ENCODE results near the gene ITIH1. TPM values are rescaled to one million over a fixed set of nuclear protein-coding genes. Genes with fewer than 3 reads are reported as not detected.

The ITIH1 gene
- total RNA-seq, 1 experiment from 2014 or later = 0.04 TPM

- no peaks in the 10 kb centered on the region for H3K9me3 ChIP-seq (replicated peaks)
- H3K4me3 ChIP-seq = no peak overlapping the region
- H3K4me1 ChIP-seq = no peaks in the 10 kb centered on the region
- no peaks in the 10 kb centered on the region for H3K27me3 ChIP-seq
- no peak overlapping the region for H3K27ac ChIP-seq
- no peaks in the 10 kb centered on the region for H3K36me3 ChIP-seq
- no peak for DNase-seq
Observed at GRCh38 chr3:52810923-52811322, 33.5 kb downstream of the ITIH1 start.

DNA sequence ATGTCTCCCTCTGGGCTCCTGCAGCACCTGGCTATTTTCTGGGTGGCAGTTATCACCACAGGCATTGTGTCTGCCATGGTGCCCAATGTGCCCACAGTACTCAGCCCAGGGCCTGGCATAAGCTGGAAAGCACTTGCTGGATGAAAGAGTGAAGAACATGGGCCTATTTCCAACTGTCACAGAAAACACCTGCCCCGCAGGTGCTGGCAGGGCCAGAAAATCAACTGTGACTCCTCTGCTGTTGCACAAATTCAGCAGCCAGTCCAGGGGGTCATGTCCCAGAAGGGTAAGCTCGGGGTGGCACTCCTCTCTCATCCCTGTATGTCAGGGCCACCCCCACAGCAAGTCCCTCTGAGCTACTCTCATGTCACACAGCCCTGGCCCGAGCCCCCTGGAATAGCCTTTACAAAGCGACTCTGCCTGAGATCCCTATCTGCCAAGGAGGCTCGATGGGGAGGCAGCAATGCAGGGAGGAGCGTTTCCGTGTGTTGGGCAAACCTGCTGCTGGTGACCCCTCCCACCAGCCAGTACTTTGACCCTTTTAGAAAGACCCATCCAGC lies 34.1 kb downstream of the ITIH1 start:
- no peak for DNase-seq
- Histone ChIP-seq H3K27ac (no peak overlapping the region), H3K9me3 (replicated peaks) (no peaks in the 10 kb centered on the region), H3K36me3 (no peaks in the 10 kb centered on the region), H3K4me1 (no peaks in the 10 kb centered on the region), H3K27me3 (no peaks in the 10 kb centered on the region), H3K4me3 (no peak overlapping the region)

DNA sequence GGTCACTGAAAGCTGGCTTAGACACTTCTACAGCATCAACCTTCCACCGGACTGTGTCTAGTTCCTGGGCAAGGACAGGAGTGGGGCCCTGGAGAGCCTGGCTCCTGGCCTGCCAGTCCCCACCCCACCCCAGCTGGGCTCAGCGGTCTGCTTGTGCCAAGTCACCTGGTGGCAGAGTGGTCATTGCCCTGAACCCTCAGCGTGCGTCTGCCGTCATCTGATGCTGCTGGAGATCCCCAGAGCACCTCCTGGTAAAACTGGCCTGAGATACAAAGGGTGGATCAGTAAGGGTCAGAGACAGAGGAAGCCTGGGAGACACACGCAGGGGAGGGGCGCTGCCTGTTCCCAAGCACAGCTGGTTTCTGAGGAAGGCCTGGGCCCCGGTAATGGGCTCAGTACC lies 36.4 kb downstream of the ITIH1 start:
- no peaks in the 10 kb centered on the region for H3K27me3 ChIP-seq
- no peaks in the 10 kb centered on the region for H3K4me1 ChIP-seq
- H3K27ac ChIP-seq = no peak overlapping the region
- H3K9me3 ChIP-seq (replicated peaks) = no peaks in the 10 kb centered on the region
- DNase-seq = no peak
- no peaks in the 10 kb centered on the region for H3K36me3 ChIP-seq
- H3K4me3 ChIP-seq = no peak overlapping the region

- no peaks in the 10 kb centered on the region for H3K27me3 ChIP-seq
- H3K9me3 ChIP-seq (replicated peaks) = no peaks in the 10 kb centered on the region
- H3K4me3 ChIP-seq = no peak overlapping the region
- no peaks in the 10 kb centered on the region for H3K4me1 ChIP-seq
- H3K27ac ChIP-seq = no peak overlapping the region
- DNase-seq = no peak
- no peaks in the 10 kb centered on the region for H3K36me3 ChIP-seq
Observed at GRCh38 chr3:52816199-52816598, 38.8 kb downstream of the ITIH1 start.

- Histone ChIP-seq H3K36me3 (no peaks in the 10 kb centered on the region), H3K4me3 (no peak overlapping the region), H3K27ac (no peak overlapping the region), H3K9me3 (replicated peaks) (no peaks in the 10 kb centered on the region), H3K27me3 (no peaks in the 10 kb centered on the region), H3K4me1 (no peaks in the 10 kb centered on the region)
- no peak for DNase-seq
Observed at GRCh38 chr3:52816654-52817053, 39.3 kb downstream of the ITIH1 start.

DNA sequence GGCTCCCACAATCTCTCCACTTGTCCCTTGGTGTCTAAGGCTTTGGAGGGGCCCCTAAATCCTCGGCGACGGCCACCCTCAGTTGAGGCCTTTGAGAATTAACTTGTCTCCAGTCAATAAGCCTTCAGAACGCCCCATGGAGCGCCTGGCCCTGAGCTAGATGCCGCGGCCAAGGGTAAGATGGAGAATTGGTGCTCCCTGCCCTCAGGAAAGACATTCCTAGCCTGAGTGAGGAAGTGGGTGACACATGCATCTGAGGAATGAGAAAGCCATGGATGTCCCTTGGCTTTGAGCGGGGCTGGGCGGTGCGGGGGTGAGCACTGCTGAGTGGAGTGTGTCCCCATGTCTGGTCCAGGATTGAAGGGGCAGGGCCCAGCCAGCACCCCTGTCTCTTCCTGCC lies 39.8 kb downstream of the ITIH1 start:
- DNase-seq = no peak
- H3K9me3 ChIP-seq (replicated peaks) = no peaks in the 10 kb centered on the region
- H3K27me3 ChIP-seq = no peaks in the 10 kb centered on the region
- no peaks in the 10 kb centered on the region for H3K4me1 ChIP-seq
- H3K4me3 ChIP-seq = no peak overlapping the region
- no peaks in the 10 kb centered on the region for H3K36me3 ChIP-seq
- H3K27ac ChIP-seq = no peak overlapping the region

GRCh38 chr3:52817860-52818259 lies 40.5 kb downstream of the ITIH1 start:
- Histone ChIP-seq H3K27me3 (no peaks in the 10 kb centered on the region), H3K36me3 (no peaks in the 10 kb centered on the region), H3K4me1 (no peaks in the 10 kb centered on the region), H3K27ac (no peak overlapping the region), H3K9me3 (replicated peaks) (no peaks in the 10 kb centered on the region), H3K4me3 (no peak overlapping the region)
- no peak for DNase-seq

DNA sequence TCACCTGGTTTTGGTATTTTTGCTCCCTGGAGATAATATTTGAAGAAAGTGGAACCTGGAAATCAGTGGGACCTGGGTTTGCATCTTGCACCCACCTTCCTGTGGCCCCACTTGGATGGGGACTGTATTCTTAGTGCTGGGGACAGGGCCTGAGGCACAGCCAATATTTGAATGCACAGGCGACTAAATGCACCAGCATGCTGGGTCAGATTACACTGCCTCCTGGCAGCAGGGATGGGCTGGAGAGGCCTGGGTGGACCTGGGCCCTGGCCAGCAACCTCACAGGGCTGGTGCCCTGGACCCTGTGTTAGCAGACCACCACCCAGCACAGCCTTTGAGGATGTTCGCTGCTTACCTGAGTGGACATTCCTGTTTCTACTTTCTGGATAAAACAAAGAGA lies 42.5 kb downstream of the ITIH1 start:
- Histone ChIP-seq H3K27ac (no peak overlapping the region), H3K4me3 (no peak overlapping the region), H3K27me3 (no peaks in the 10 kb centered on the region), H3K9me3 (replicated peaks) (no peaks in the 10 kb centered on the region), H3K36me3 (no peaks in the 10 kb centered on the region), H3K4me1 (no peaks in the 10 kb centered on the region)
- DNase-seq = no peak

DNA sequence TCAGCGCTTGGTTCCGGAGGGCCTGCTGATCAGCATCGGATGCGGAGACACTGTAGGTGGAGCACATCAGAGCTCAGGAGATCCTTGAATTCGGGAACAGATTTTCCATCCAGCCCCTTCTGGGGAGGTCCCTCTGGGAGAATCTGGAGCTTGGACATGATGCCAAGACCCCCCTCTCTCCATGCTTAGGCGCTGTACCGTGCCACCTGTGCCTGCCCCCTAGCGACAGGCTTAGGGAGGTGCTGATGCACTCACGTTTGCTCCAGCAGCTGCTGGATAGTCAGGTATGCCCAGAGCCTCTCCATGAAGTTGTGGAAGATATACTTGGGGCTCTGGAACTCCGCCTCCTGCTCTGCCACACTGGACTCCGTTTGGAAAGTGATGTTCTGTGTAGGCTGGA lies 43.3 kb downstream of the ITIH1 start:
- H3K27me3 ChIP-seq = no peaks in the 10 kb centered on the region
- H3K4me1 ChIP-seq = no peaks in the 10 kb centered on the region
- no peak overlapping the region for H3K4me3 ChIP-seq
- DNase-seq = peak in 1 of 2 experiments; percentile 34
- H3K27ac ChIP-seq = no peak overlapping the region
- H3K36me3 ChIP-seq = no peaks in the 10 kb centered on the region
- H3K9me3 ChIP-seq (replicated peaks) = no peaks in the 10 kb centered on the region

- no peaks in the 10 kb centered on the region for H3K36me3 ChIP-seq
- H3K27ac ChIP-seq = no peak overlapping the region
- no peaks in the 10 kb centered on the region for H3K4me1 ChIP-seq
- no peak overlapping the region for H3K4me3 ChIP-seq
- no peaks in the 10 kb centered on the region for H3K9me3 ChIP-seq (replicated peaks)
- no peaks in the 10 kb centered on the region for H3K27me3 ChIP-seq
- no peak for DNase-seq
Observed at GRCh38 chr3:52822363-52822762, 45.0 kb downstream of the ITIH1 start.

GRCh38 chr3:52824037-52824436 lies 46.6 kb downstream of the ITIH1 start:
- Histone ChIP-seq H3K27ac (no peak overlapping the region), H3K9me3 (replicated peaks) (no peaks in the 10 kb centered on the region), H3K4me3 (no peak overlapping the region), H3K27me3 (no peaks in the 10 kb centered on the region), H3K4me1 (peaks cover 9% of the 10 kb centered on the region; the same call in 1 of the 2 replicates), H3K36me3 (no peaks in the 10 kb centered on the region)
- no peak for DNase-seq

DNA sequence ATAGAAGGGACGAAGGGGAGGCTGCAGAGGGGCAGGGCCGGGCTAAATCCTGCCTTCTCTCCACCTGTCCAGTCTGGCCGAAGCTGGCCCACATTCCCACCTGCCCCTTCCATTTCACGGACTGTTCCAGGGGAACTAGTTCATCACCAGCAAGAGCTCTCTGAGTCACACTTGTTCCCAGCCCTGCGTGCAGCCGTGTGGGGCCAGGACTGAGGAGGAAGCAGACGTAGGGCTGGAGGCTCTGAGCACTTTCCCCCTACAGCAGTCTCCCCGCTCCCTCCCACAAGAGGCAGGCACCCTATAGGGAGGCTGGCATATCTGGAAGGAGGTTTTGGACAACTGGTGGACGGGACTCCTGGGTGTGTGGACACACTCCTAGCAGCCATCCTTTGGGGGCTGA lies 50.0 kb downstream of the ITIH1 start:
- Histone ChIP-seq H3K27me3 (no peaks in the 10 kb centered on the region), H3K27ac (0 out of 2 replicates have a peak overlapping the region, but pooled peaks have one; percentile 25), H3K9me3 (replicated peaks) (no peaks in the 10 kb centered on the region), H3K4me1 (peaks cover 30% of the 10 kb centered on the region), H3K36me3 (no peaks in the 10 kb centered on the region), H3K4me3 (no peak overlapping the region)
- peak; percentile 63 to 69 for DNase-seq

DNA sequence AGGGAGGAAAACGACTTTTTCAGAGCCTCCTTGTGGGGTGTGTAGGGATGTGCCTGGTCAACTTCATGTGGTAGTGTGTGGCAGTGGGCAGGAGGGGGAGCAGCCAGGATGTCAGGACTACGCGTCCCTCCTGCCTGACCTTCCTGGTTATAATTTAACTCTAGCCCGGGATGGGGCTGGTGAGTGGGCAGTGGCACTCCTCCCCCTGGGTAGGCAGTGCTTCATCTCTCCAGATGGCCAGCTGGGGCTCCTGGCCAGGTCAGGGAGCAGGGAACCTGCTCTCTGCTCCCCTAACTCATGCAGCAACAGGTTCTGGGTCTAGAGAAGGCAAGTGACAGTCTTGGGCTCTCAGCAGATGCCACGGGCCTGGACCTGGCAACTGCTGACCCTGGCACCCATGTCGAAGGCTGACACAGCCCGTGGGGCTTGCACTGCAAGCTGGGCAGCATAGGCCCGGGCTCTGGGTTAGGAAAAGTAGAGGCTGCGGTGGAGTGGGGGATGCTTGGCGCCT lies 50.5 kb downstream of the ITIH1 start:
- no peak overlapping the region for H3K4me3 ChIP-seq
- H3K27ac ChIP-seq = 0 out of 2 replicates have a peak overlapping the region, but pooled peaks have one; percentile 25
- H3K4me1 ChIP-seq = peaks cover 30% of the 10 kb centered on the region
- H3K27me3 ChIP-seq = no peaks in the 10 kb centered on the region
- no peaks in the 10 kb centered on the region for H3K36me3 ChIP-seq
- H3K9me3 ChIP-seq (replicated peaks) = no peaks in the 10 kb centered on the region
- no peak for DNase-seq

- Histone ChIP-seq H3K27ac (no peak overlapping the region), H3K4me1 (peaks cover 40% of the 10 kb centered on the region), H3K9me3 (replicated peaks) (no peaks in the 10 kb centered on the region), H3K4me3 (no peak overlapping the region), H3K27me3 (no peaks in the 10 kb centered on the region), H3K36me3 (no peaks in the 10 kb centered on the region)
- no peak for DNase-seq
Observed at GRCh38 chr3:52829482-52829881, 52.1 kb downstream of the ITIH1 start.

GRCh38 chr3:52829906-52830463 lies 52.6 kb downstream of the ITIH1 start:
- Histone ChIP-seq H3K27ac (no peak overlapping the region), H3K36me3 (no peaks in the 10 kb centered on the region), H3K4me3 (no peak overlapping the region), H3K9me3 (replicated peaks) (no peaks in the 10 kb centered on the region), H3K27me3 (no peaks in the 10 kb centered on the region), H3K4me1 (peaks cover 40% of the 10 kb centered on the region)
- no peak for DNase-seq
